CD14-positive monocyte (primary cell): Measurements from ENCODE around the gene CLEC11A. TPM values are rescaled to one million over a fixed set of nuclear protein-coding genes. Genes with fewer than 3 reads are reported as not detected.

Source experiments
- DNase-seq, 3 donors: peaks; one replicate each; pipeline ENCODE4 v3.0.0-alpha.2; 2011 to 2022
- H2AFZ ChIP-seq: 2 replicates; pipeline ENCODE4 v1.6.0; 2012; ENCODE audit warnings: mild to moderate bottlenecking, low read depth, low read length, inconsistent platforms; ENCODE audit not compliant: insufficient read depth, poor library complexity, severe bottlenecking
- H3K27ac ChIP-seq, 2 donors: 1 replicate in 1 of 2; 2 replicates in 1 of 2; pipeline ENCODE4 v1.5.1; 2012 to 2013; ENCODE audit warnings: low read length in 2 of 2, control low read depth in 1 of 2, inconsistent platforms in 1 of 2, low read depth in 1 of 2, mild to moderate bottlenecking in 1 of 2
- H3K27me3 ChIP-seq, 2 donors: one replicate each; pipeline versions ENCODE4 v1.6.0 to v1.6.1; 2011 to 2013; ENCODE audit warnings: low read length in 2 of 2; ENCODE audit not compliant: control insufficient read depth in 2 of 2, insufficient read depth in 2 of 2
- H3K36me3 ChIP-seq, 2 donors: replicated peaks in 1 of 2; 1 replicate in 1 of 2; 2 replicates in 1 of 2; pipeline versions ENCODE4 v1.5.1 to v1.6.1; 2012 to 2013; ENCODE audit warnings: low read length in 2 of 2, control low read depth in 1 of 2, inconsistent platforms in 1 of 2, mild to moderate bottlenecking in 1 of 2; ENCODE audit not compliant: insufficient read depth in 2 of 2, control insufficient read depth in 1 of 2
- H3K4me1 ChIP-seq, 2 donors: 1 replicate in 1 of 2; 2 replicates in 1 of 2; pipeline versions ENCODE4 v1.5.1 to v1.6.1; 2012 to 2013; ENCODE audit warnings: low read length in 2 of 2, control low read depth in 1 of 2, inconsistent platforms in 1 of 2, mild to moderate bottlenecking in 1 of 2, moderate library complexity in 1 of 2; ENCODE audit not compliant: insufficient read depth in 2 of 2, control insufficient read depth in 1 of 2
- H3K4me2 ChIP-seq: replicated peaks from 2 replicates; pipeline ENCODE3; 2012; ENCODE audit warnings: low read length, moderate library complexity, mild to moderate bottlenecking; ENCODE audit not compliant: poor library complexity, severe bottlenecking; ENCODE audit errors: extremely low read depth
- H3K4me3 ChIP-seq, 3 experiments: fragments of 200-600 bp in 1 of 3; sonication (generic) in 1 of 3; replicated peaks in 1 of 3; 1 replicate in 2 of 3; 2 replicates in 1 of 3; pipeline ENCODE4 v1.5.1; 2011 to 2013; ENCODE audit warnings: low read length in 3 of 3, mild to moderate bottlenecking in 3 of 3, control low read depth in 2 of 3, low read depth in 2 of 3, inconsistent platforms in 1 of 3, moderate library complexity in 1 of 3
- H3K79me2 ChIP-seq: 2 replicates; pipeline ENCODE4 v1.6.0; 2012; ENCODE audit warnings: mild to moderate bottlenecking, control low read depth, inconsistent platforms, low read length, moderate library complexity; ENCODE audit not compliant: insufficient read depth
- H3K9ac ChIP-seq: 2 replicates; pipeline ENCODE4 v1.6.0; 2017; ENCODE audit warnings: low read length, mild to moderate bottlenecking; ENCODE audit not compliant: insufficient read depth, poor library complexity, severe bottlenecking
- H3K9me3 ChIP-seq, 2 donors: replicated peaks in 1 of 2; 1 replicate in 1 of 2; 2 replicates in 1 of 2; pipeline versions ENCODE4 v1.5.1 to v1.6.1; 2012 to 2013; ENCODE audit warnings: low read length in 2 of 2, control low read depth in 1 of 2; ENCODE audit not compliant: control insufficient read depth in 1 of 2, insufficient read depth in 1 of 2
- H4K20me1 ChIP-seq: 2 replicates; pipeline ENCODE4 v1.6.0; 2012; ENCODE audit warnings: mild to moderate bottlenecking, low read length, control low read depth, moderate library complexity; ENCODE audit not compliant: insufficient read depth
- H3K27ac Mint-ChIP-seq, 7 donors: one replicate each; pipeline ENCODE4 v1.8.0; 2020; ENCODE audit warnings: mild to moderate bottlenecking in 7 of 7, mixed read lengths in 7 of 7, moderate library complexity in 6 of 7, inconsistent platforms in 2 of 7
- H3K27me3 Mint-ChIP-seq, 3 donors: one replicate each; pipeline ENCODE4 v1.8.0; 2021 to 2022; ENCODE audit warnings: low read depth in 3 of 3, mild to moderate bottlenecking in 3 of 3, mixed read lengths in 3 of 3, moderate library complexity in 3 of 3, inconsistent platforms in 1 of 3
- H3K36me3 Mint-ChIP-seq, 2 donors: one replicate each; pipeline ENCODE4 v1.8.0; 2020; ENCODE audit warnings: mixed read lengths in 2 of 2, inconsistent platforms in 1 of 2, mild to moderate bottlenecking in 1 of 2
- H3K4me1 Mint-ChIP-seq: one replicate; pipeline ENCODE4 v1.8.0; 2020; ENCODE audit warnings: mild to moderate bottlenecking, mixed read lengths
- H3K4me3 Mint-ChIP-seq, 2 donors: one replicate each; pipeline ENCODE4 v1.8.0; 2020; ENCODE audit warnings: mild to moderate bottlenecking in 2 of 2, mixed read lengths in 2 of 2, moderate library complexity in 1 of 2
- H3K9me3 Mint-ChIP-seq, 7 donors: one replicate each; pipeline ENCODE4 v1.8.0; 2020 to 2022; ENCODE audit warnings: mixed read lengths in 7 of 7, mild to moderate bottlenecking in 6 of 7, moderate library complexity in 6 of 7, inconsistent platforms in 2 of 7
- CTCF ChIP-seq: fragments of 200-600 bp; IDR thresholded peaks from one replicate; pipeline ENCODE4 v1.8.0; 2022; ENCODE audit warnings: antibody characterized with exemption, mild to moderate bottlenecking
- WGBS: methylation state at CpG from one replicate; pipeline ENCODE4 v1.1.5; 2013; ENCODE audit warnings: missing lambda C conversion rate; ENCODE audit not compliant: insufficient coverage; 5-methylcytosine and 5-hydroxymethylcytosine counted together
- intact Hi-C, 2 donors: fragments of 100-400 bp; cut with micrococcal nuclease; formaldehyde crosslinking; loops; one replicate each; pipeline versions ENCODE4 v1.15.0 to v1.15.1; 2023
- polyA plus RNA-seq, 3 donors: library from polyadenylated mRNA; depleted of rRNA in 1 of 3; unstranded in 2 of 3; stranded (reverse) in 1 of 3; fragments of 300-500 nt in 2 of 3; fragments of >200 nt in 1 of 3; fragmentation: Illumina TruSeq in 2 of 3; gene quantifications; 1 replicate in 2 of 3; 2 replicates in 1 of 3; pipeline ENCODE4 v1.2.3, GENCODE V29; 2012 to 2021

The CLEC11A gene
- polyA plus RNA-seq, 3 donors: 8.2 to 49.1 (median 12.4) TPM

GRCh38 chr19:50703915-50704796, 19.0 kb upstream of the CLEC11A start:
- Histone ChIP-seq H3K4me1 (no peaks in the 10 kb centered on the region), H3K36me3 (no peaks in the 10 kb centered on the region), H3K9ac (no peak overlapping the region), H4K20me1 (no peaks in the 10 kb centered on the region), H3K9me3 (no peaks in the 10 kb centered on the region), H3K4me3 (no peak overlapping the region), H3K4me2 (no peak overlapping the region), H3K79me2 (no peaks in the 10 kb centered on the region), H3K27ac (no peak overlapping the region), H3K27me3 (peaks cover 0 to 22% of the 10 kb centered on the region in 2 donors), H2AFZ (no peak overlapping the region)
- TF ChIP-seq CTCF: no peak
- DNase-seq: no peak
- Mint-ChIP-seq H3K9me3 (peaks cover 0 to 3% (median 0%) of the 10 kb centered on the region in 7 donors), H3K27ac (peak overlapping the region in 1 of 7 donors; percentile 44), H3K4me3 (peak overlapping the region in 1 of 2 donors; percentile 61), H3K36me3 (no peaks in the 10 kb centered on the region), H3K4me1 (peaks cover 3% of the 10 kb centered on the region), H3K27me3 (peaks cover 28 to 42% (median 36%) of the 10 kb centered on the region in 3 donors)
- 66% methylated on average over 10 of the region's 22 CpGs for WGBS
- intact Hi-C loops: loop anchor here in 1 of 2 donors (10.0 kb wide), 1 partner anchor 81 kb away; no protein-coding TSS in a partner anchor

GRCh38 chr19:50705422-50706019, 17.6 kb upstream of the CLEC11A start:
- H3K79me2 ChIP-seq: no peaks in the 10 kb centered on the region
- TF ChIP-seq CTCF: peak; percentile 69
- no peaks in the 10 kb centered on the region for H3K4me1 ChIP-seq
- H3K9me3 ChIP-seq: no peaks in the 10 kb centered on the region
- no peak overlapping the region for H3K9ac ChIP-seq
- intact Hi-C loops: loop anchor here in 1 of 2 donors (10.0 kb wide), 1 partner anchor 79 kb away; no protein-coding TSS in a partner anchor
- H3K36me3 ChIP-seq: no peaks in the 10 kb centered on the region
- WGBS: 60% methylated on average over 5 of the region's 9 CpGs
- Mint-ChIP-seq H3K27me3 (peaks cover 26 to 36% (median 35%) of the 10 kb centered on the region in 3 donors), H3K4me3 (no peak overlapping the region), H3K36me3 (no peaks in the 10 kb centered on the region), H3K4me1 (peaks cover 3% of the 10 kb centered on the region), H3K9me3 (peaks cover 0 to 3% (median 0%) of the 10 kb centered on the region in 7 donors), H3K27ac (peak overlapping the region in 1 of 7 donors; percentile 50)
- no peak overlapping the region for H3K27ac ChIP-seq
- H2AFZ ChIP-seq: no peak overlapping the region
- H3K4me3 ChIP-seq: no peak overlapping the region
- peaks cover 0 to 22% of the 10 kb centered on the region in 2 donors for H3K27me3 ChIP-seq
- H3K4me2 ChIP-seq: no peak overlapping the region
- peak; percentile 15 to 51 (median 20) for DNase-seq
- no peaks in the 10 kb centered on the region for H4K20me1 ChIP-seq
